ENCODE results near the gene INPPL1.
"Not testable (repeated sequence)": the region's sequence is repeated elsewhere in the genome, so short reads cannot be mapped to it uniquely, and the experiment has no call there.

The INPPL1 gene

DNA sequence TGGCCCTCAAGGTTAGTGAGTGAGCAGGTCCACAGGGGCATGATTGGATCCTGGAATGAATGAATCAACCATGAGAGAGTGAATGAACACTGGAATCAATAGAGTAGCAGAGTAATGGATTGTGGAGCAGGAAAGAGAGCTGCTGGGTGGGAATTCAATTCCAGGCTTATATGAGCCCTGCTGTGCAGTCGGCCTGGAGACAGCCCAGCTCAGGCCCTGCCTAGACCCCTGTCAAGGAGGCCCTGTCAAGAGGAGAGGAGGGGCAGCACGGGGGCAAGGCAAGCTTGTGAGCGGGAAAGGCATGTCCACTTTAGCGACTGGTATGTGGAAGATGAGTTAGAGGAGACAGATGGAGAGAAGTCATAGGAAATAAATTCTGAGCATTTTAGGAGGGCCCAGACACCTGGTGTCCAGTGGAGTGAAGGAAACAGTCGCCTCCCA lies 33.9 kb upstream of the INPPL1 start:
- DNase-seq (ENCODE audit: low spot score) (no peak), ATAC-seq (ENCODE audit: low read depth) (no peak)
- no peaks in the 10 kb centered on the region for H3K9me3 ChIP-seq (ENCODE audit: severe bottlenecking)
- TF ChIP-seq, protein P1, sequence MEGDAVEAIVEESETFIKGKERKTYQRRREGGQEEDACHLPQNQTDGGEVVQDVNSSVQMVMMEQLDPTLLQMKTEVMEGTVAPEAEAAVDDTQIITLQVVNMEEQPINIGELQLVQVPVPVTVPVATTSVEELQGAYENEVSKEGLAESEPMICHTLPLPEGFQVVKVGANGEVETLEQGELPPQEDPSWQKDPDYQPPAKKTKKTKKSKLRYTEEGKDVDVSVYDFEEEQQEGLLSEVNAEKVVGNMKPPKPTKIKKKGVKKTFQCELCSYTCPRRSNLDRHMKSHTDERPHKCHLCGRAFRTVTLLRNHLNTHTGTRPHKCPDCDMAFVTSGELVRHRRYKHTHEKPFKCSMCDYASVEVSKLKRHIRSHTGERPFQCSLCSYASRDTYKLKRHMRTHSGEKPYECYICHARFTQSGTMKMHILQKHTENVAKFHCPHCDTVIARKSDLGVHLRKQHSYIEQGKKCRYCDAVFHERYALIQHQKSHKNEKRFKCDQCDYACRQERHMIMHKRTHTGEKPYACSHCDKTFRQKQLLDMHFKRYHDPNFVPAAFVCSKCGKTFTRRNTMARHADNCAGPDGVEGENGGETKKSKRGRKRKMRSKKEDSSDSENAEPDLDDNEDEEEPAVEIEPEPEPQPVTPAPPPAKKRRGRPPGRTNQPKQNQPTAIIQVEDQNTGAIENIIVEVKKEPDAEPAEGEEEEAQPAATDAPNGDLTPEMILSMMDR (IDR thresholded peaks at IDR 0.05; ENCODE audit: poor library complexity, severe bottlenecking): no peak
- H3K4me3 ChIP-seq (ENCODE audit: severe bottlenecking): no peak overlapping the region
- no peaks in the 10 kb centered on the region for H3K27me3 ChIP-seq (ENCODE audit: insufficient read depth, poor library complexity, severe bottlenecking)
- H3K27ac ChIP-seq (ENCODE audit: poor library complexity, severe bottlenecking): no peak overlapping the region
- H3K4me1 ChIP-seq (ENCODE audit: insufficient read depth, poor library complexity, severe bottlenecking): no peaks in the 10 kb centered on the region
- no peaks in the 10 kb centered on the region for H3K36me3 ChIP-seq (ENCODE audit: low read depth)

DNA sequence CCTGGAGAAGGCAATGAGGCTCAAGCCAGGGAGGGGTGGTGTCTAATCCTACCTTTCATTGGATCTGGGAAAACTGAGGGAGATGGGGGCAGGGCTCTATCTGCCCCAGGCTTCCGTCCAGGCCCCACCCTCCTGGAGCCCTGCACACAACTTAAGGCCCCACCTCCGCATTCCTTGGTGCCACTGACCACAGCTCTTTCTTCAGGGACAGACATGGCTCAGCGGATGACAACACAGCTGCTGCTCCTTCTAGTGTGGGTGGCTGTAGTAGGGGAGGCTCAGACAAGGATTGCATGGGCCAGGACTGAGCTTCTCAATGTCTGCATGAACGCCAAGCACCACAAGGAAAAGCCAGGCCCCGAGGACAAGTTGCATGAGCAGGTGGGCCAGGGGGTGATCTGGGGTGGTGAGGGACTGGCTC lies 32.6 kb upstream of the INPPL1 start, which contains the start of gene FOLR1:
TSS of gene FOLR1 (plus strand) at position 180 of the 421 bp plus-strand sequence. CDS start at position 214, 34 bp downstream.
- Histone ChIP-seq H3K9me3 (ENCODE audit: severe bottlenecking) (no peaks in the 10 kb centered on the region), H3K27me3 (ENCODE audit: insufficient read depth, poor library complexity, severe bottlenecking) (no peaks in the 10 kb centered on the region), H3K27ac (ENCODE audit: poor library complexity, severe bottlenecking) (no peak within 1 kb of the TSS), H3K4me3 (ENCODE audit: severe bottlenecking) (no peak within 1 kb of the TSS), H3K4me1 (ENCODE audit: insufficient read depth, poor library complexity, severe bottlenecking) (no peaks in the 10 kb centered on the region), H3K36me3 (ENCODE audit: low read depth) (no peaks in the 10 kb centered on the region)
- DNase-seq (ENCODE audit: low spot score) (no peak), ATAC-seq (ENCODE audit: low read depth) (no peak)
- TF ChIP-seq, protein P1 (IDR thresholded peaks at IDR 0.05; ENCODE audit: poor library complexity, severe bottlenecking): no peak

- Histone ChIP-seq H3K4me1 (ENCODE audit: insufficient read depth, poor library complexity, severe bottlenecking) (no peaks in the 10 kb centered on the region), H3K27ac (ENCODE audit: poor library complexity, severe bottlenecking) (no peak overlapping the region), H3K4me3 (ENCODE audit: severe bottlenecking) (no peak overlapping the region), H3K36me3 (ENCODE audit: low read depth) (no peaks in the 10 kb centered on the region), H3K9me3 (ENCODE audit: severe bottlenecking) (no peaks in the 10 kb centered on the region), H3K27me3 (ENCODE audit: insufficient read depth, poor library complexity, severe bottlenecking) (no peaks in the 10 kb centered on the region)
- DNase-seq (ENCODE audit: low spot score): no peak
- no peak for ATAC-seq (ENCODE audit: low read depth)
- TF ChIP-seq, protein P1 (IDR thresholded peaks at IDR 0.05; ENCODE audit: poor library complexity, severe bottlenecking): no peak
Measured at GRCh38 chr11:72195518-72196270, 28.9 kb upstream of the INPPL1 start.

DNA sequence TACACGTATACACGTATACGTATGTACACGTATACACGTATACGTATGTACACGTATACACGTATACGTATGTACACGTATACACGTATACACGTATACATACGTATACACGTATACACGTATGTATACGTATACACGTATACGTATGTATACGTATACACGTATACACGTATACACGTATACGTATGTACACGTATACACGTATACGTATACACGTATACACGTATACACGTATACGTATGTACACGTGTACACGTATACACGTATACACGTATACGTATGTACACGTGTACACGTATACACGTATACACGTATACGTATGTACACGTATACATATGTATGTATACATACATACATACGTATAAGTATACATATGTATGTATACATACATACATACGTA lies 23.1 kb upstream of the INPPL1 start:
- not testable (repeated sequence) for H3K4me3 ChIP-seq (ENCODE audit: severe bottlenecking); DNase-seq (ENCODE audit: low spot score); H3K4me1 ChIP-seq (ENCODE audit: insufficient read depth, poor library complexity, severe bottlenecking); H3K9me3 ChIP-seq (ENCODE audit: severe bottlenecking); H3K36me3 ChIP-seq (ENCODE audit: low read depth); H3K27me3 ChIP-seq (ENCODE audit: insufficient read depth, poor library complexity, severe bottlenecking); H3K27ac ChIP-seq (ENCODE audit: poor library complexity, severe bottlenecking); ATAC-seq (ENCODE audit: low read depth)

- TF ChIP-seq, protein P1 (IDR thresholded peaks at IDR 0.05; ENCODE audit: poor library complexity, severe bottlenecking): no peak
- Histone ChIP-seq H3K27me3 (ENCODE audit: insufficient read depth, poor library complexity, severe bottlenecking) (no peaks in the 10 kb centered on the region), H3K27ac (ENCODE audit: poor library complexity, severe bottlenecking) (no peak overlapping the region), H3K4me1 (ENCODE audit: insufficient read depth, poor library complexity, severe bottlenecking) (no peaks in the 10 kb centered on the region), H3K36me3 (ENCODE audit: low read depth) (no peaks in the 10 kb centered on the region), H3K4me3 (ENCODE audit: severe bottlenecking) (no peak overlapping the region), H3K9me3 (ENCODE audit: severe bottlenecking) (no peaks in the 10 kb centered on the region)
- no peak for DNase-seq (ENCODE audit: low spot score)
- ATAC-seq (ENCODE audit: low read depth): no peak
Measured at GRCh38 chr11:72202571-72202970, 22.0 kb upstream of the INPPL1 start.

Measured in RWPE2 (cell line).